ENCODE data around the gene SMIM20.
"Not testable (repeated sequence)": the region's sequence is repeated elsewhere in the genome, so short reads cannot be mapped to it uniquely, and the experiment has no call there.

DNA sequence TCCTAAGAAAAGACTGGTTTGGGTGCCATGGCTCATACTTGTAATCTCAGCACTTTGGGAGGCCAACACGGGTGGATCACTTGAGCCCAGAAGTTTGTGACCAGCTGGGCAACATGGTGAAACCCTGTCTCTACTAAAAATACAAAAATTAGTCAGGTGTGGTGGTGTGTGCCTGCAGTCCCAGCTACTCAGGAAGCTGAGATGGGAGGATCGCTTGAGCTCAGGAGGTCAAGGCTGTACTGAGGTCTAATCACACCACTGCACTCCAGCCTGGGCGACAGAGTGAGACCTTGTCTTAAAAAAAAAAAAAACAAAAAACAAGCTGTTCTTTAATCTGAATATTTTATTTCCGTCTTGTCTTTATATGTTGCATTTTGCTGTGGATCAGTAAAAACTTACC is 47.6 kb upstream of the SMIM20 start:
- TF ChIP-seq, protein P1, sequence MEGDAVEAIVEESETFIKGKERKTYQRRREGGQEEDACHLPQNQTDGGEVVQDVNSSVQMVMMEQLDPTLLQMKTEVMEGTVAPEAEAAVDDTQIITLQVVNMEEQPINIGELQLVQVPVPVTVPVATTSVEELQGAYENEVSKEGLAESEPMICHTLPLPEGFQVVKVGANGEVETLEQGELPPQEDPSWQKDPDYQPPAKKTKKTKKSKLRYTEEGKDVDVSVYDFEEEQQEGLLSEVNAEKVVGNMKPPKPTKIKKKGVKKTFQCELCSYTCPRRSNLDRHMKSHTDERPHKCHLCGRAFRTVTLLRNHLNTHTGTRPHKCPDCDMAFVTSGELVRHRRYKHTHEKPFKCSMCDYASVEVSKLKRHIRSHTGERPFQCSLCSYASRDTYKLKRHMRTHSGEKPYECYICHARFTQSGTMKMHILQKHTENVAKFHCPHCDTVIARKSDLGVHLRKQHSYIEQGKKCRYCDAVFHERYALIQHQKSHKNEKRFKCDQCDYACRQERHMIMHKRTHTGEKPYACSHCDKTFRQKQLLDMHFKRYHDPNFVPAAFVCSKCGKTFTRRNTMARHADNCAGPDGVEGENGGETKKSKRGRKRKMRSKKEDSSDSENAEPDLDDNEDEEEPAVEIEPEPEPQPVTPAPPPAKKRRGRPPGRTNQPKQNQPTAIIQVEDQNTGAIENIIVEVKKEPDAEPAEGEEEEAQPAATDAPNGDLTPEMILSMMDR (IDR thresholded peaks at IDR 0.05) = not testable (repeated sequence)
- TF ChIP-seq POLR2AphosphoS5, POLR2A, EP300 (IDR thresholded peaks at IDR 0.05): not testable (repeated sequence)
